ENCODE data around the gene MSH5. TPM values are rescaled to one million over a fixed set of nuclear protein-coding genes. Genes with fewer than 3 reads are reported as not detected.

Gene MSH5
- total RNA-seq, 2 experiments from 2014 or later: 96.9 to 105 TPM

DNA sequence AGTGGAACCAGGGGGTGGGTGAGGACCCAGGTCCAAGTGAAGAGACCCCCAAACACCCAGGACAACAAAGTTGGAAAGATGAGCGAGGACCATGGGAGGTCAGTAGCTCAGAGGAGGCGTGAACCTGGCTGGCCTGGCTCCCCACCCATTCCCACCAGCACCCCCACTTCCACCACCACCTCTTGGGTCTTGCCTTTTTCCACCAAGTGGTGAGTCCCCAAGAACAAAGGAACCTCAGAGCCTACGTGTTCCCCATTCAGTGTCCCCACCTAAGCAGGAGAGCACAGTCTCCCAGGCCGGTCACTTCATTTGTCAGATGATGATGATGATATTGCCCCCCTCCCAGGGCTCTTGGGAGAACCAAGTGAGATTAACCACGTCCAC lies 37.9 kb downstream of the MSH5 start:
- H3K27ac Mint-ChIP-seq: peak overlapping the region; percentile 73
- ATAC-seq (no peak), DNase-seq (no peak)
- H3K36me3 Mint-ChIP-seq (ENCODE audit: low read depth): peaks cover 29% of the 10 kb centered on the region
- H3K27me3 Mint-ChIP-seq: no peaks in the 10 kb centered on the region
- ChIA-PET CTCF (interaction anchor here (0.7 to 5.5 kb wide), 4 partner anchors 8 to 38 kb away, joined by 3 to 34 read pairs (median 15); partner anchors contain the start of genes LSM2 and MSH5), POLR2A (interaction anchor here (0.6 to 1.7 kb wide), 9 partner anchors 12 to 236 kb away, joined by 3 to 5 read pairs (median 3); partner anchors contain the start of genes DDX39B, LSM2, LTB and MSH5)
- TF ChIP-seq, protein P1, sequence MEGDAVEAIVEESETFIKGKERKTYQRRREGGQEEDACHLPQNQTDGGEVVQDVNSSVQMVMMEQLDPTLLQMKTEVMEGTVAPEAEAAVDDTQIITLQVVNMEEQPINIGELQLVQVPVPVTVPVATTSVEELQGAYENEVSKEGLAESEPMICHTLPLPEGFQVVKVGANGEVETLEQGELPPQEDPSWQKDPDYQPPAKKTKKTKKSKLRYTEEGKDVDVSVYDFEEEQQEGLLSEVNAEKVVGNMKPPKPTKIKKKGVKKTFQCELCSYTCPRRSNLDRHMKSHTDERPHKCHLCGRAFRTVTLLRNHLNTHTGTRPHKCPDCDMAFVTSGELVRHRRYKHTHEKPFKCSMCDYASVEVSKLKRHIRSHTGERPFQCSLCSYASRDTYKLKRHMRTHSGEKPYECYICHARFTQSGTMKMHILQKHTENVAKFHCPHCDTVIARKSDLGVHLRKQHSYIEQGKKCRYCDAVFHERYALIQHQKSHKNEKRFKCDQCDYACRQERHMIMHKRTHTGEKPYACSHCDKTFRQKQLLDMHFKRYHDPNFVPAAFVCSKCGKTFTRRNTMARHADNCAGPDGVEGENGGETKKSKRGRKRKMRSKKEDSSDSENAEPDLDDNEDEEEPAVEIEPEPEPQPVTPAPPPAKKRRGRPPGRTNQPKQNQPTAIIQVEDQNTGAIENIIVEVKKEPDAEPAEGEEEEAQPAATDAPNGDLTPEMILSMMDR (IDR thresholded peaks at IDR 0.05): no peak
- H3K4me3 Mint-ChIP-seq: peak overlapping the region; percentile 15
- no peaks in the 10 kb centered on the region for H3K9me3 Mint-ChIP-seq
- intact Hi-C loops (cut with micrococcal nuclease): no loop called here
- H3K4me1 Mint-ChIP-seq (ENCODE audit: low read depth): peaks cover 33% of the 10 kb centered on the region

DNA sequence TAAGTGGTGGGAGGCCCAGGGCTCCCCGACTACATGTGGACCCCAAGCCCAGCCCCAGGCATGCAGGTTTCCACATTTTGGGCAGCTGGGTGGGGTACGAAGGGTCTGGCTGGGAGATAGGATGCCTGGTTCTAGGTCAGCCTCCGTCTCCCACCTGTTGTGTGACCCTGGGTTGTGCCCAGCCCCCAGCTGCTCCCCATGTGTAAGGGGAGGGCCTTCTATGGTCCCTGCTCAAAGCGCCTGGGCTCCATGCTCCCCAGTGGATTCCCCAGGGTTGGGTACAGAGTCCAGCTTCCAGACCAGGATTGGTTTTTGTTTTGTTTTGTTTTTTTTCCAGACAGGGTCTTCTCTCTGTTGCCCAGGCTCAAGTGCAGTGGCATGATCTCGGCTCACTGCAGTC lies 38.4 kb downstream of the MSH5 start:
- no peak for DNase-seq
- H3K27ac Mint-ChIP-seq: no peak overlapping the region
- ChIA-PET CTCF (interaction anchor here (1.3 to 5.5 kb wide), 3 partner anchors 9 to 29 kb away, joined by 4 to 34 read pairs (median 26); partner anchors contain the start of gene LSM2), POLR2A (interaction anchor here (0.8 to 1.7 kb wide), 7 partner anchors 12 to 236 kb away, joined by 3 to 5 read pairs (median 4); partner anchors contain the start of genes DDX39B, MSH5 and VARS1)
- no peak overlapping the region for H3K4me3 Mint-ChIP-seq
- no peaks in the 10 kb centered on the region for H3K9me3 Mint-ChIP-seq
- H3K27me3 Mint-ChIP-seq: no peaks in the 10 kb centered on the region
- peaks cover 30% of the 10 kb centered on the region for H3K4me1 Mint-ChIP-seq (ENCODE audit: low read depth)
- no peak for ATAC-seq
- H3K36me3 Mint-ChIP-seq (ENCODE audit: low read depth): peaks cover 33% of the 10 kb centered on the region
- intact Hi-C loops (cut with micrococcal nuclease): no loop called here
- TF ChIP-seq, protein P1 (IDR thresholded peaks at IDR 0.05): no peak

DNA sequence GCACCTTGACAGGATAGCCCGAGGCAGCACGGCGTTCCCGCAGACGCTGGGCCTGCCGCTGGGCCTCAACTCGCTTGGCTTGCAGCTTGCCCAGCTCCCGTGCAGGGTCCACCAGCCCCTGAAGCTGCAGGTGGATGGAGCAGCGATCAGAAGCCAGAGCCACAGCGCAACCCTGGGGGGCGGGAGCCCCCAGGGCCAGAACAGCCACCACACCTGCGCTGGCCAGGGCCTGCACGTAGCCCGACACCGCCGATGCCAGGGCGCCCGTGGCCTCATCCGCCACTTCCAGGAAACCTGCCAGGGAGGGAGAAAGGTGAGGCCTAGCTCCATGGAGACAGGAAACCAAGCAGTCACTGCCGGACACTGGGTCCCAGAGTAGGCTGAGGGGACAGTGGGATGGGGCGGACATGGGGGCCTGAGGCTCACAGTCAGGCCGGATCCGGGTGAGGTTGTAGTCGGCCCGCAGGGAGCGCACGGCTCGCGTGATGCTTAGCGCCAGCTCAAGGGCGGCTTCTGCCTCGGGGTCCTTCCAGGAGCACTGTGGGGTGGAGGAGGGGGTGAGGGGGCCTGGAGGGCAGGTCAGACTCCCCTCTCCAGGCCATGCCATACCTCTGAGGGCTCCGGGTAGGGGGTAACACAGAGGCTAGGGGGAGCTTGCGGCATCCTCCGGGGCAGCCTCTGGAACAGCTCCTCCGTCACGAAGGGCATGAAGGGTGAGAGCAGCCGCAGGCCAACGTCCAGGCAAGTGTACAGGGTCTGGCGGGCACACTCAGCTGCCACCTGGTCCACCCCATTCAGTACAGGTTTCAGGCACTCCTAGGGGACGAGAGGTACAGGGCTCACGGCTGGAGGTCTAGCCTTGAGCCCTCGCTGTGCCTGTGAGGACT lies 39.4 kb downstream of the MSH5 start:
- no peak for DNase-seq
- no peak for ATAC-seq
- Mint-ChIP-seq H3K27ac (no peak overlapping the region), H3K4me3 (no peak overlapping the region), H3K27me3 (no peaks in the 10 kb centered on the region), H3K4me1 (ENCODE audit: low read depth) (peaks cover 28% of the 10 kb centered on the region), H3K9me3 (no peaks in the 10 kb centered on the region), H3K36me3 (ENCODE audit: low read depth) (peaks cover 37% of the 10 kb centered on the region)
- intact Hi-C loops (cut with micrococcal nuclease): no loop called here
- ChIA-PET POLR2A (interaction anchor here (0.5 to 1.1 kb wide), 3 partner anchors 20 to 118 kb away, joined by 3 to 4 read pairs (median 3); no protein-coding TSS in a partner anchor), CTCF (interaction anchor here (4.2 to 5.5 kb wide), 2 partner anchors 10 to 11 kb away, joined by 26 to 34 read pairs; no protein-coding TSS in a partner anchor)
- TF ChIP-seq, protein P1 (IDR thresholded peaks at IDR 0.05): no peak

DNA sequence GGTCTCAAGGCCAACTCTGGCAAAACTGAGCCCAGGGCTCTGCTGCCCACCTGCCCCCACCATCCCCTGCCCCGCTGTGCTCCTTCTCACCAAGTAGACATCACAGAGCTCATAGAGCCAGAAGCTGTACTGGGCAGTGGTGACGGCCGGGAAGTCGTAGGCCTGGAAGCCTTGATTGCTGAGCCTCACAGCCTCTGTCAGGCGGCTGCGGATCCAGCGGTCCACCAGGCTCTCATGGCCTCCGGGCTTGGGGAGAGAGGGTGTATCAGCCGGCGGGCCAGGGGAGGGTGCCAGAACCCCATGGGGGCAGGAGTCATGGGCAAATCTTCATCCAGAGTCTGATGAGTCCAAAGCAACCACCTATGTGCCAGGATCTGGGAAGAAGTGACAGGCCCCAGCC lies 40.1 kb downstream of the MSH5 start:
- no peaks in the 10 kb centered on the region for H3K27me3 Mint-ChIP-seq
- H3K27ac Mint-ChIP-seq: no peak overlapping the region
- TF ChIP-seq, protein P1 (IDR thresholded peaks at IDR 0.05): no peak
- DNase-seq: no peak
- H3K9me3 Mint-ChIP-seq: no peaks in the 10 kb centered on the region
- ATAC-seq: no peak
- CTCF ChIA-PET: interaction anchor here (4.2 to 5.5 kb wide), 2 partner anchors 10 to 11 kb away, joined by 26 to 34 read pairs; no protein-coding TSS in a partner anchor
- intact Hi-C loops (cut with micrococcal nuclease): no loop called here
- H3K4me3 Mint-ChIP-seq: no peak overlapping the region
- H3K36me3 Mint-ChIP-seq (ENCODE audit: low read depth): peaks cover 44% of the 10 kb centered on the region
- peaks cover 25% of the 10 kb centered on the region for H3K4me1 Mint-ChIP-seq (ENCODE audit: low read depth)
- POLR2A ChIA-PET: interaction anchor here (0.6 kb wide), 1 partner anchor 52 kb away, joined by 3 read pairs; no protein-coding TSS in a partner anchor
